GM12801 (cell line): ENCODE results near the gene C17orf113.

ENCODE experiments used
- TF ChIP-seq, protein P1 (sequence below): IDR thresholded peaks from one replicate; pipeline ENCODE4 v1.5.1; 2011; ENCODE audit warnings: control low read depth; ENCODE audit not compliant: insufficient read length; ENCODE audit errors: extremely low read depth

The C17orf113 gene

GRCh38 chr17:42067371-42068091, 17.1 kb upstream of the C17orf113 start:
- TF ChIP-seq, protein P1, sequence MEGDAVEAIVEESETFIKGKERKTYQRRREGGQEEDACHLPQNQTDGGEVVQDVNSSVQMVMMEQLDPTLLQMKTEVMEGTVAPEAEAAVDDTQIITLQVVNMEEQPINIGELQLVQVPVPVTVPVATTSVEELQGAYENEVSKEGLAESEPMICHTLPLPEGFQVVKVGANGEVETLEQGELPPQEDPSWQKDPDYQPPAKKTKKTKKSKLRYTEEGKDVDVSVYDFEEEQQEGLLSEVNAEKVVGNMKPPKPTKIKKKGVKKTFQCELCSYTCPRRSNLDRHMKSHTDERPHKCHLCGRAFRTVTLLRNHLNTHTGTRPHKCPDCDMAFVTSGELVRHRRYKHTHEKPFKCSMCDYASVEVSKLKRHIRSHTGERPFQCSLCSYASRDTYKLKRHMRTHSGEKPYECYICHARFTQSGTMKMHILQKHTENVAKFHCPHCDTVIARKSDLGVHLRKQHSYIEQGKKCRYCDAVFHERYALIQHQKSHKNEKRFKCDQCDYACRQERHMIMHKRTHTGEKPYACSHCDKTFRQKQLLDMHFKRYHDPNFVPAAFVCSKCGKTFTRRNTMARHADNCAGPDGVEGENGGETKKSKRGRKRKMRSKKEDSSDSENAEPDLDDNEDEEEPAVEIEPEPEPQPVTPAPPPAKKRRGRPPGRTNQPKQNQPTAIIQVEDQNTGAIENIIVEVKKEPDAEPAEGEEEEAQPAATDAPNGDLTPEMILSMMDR = no peak

DNA sequence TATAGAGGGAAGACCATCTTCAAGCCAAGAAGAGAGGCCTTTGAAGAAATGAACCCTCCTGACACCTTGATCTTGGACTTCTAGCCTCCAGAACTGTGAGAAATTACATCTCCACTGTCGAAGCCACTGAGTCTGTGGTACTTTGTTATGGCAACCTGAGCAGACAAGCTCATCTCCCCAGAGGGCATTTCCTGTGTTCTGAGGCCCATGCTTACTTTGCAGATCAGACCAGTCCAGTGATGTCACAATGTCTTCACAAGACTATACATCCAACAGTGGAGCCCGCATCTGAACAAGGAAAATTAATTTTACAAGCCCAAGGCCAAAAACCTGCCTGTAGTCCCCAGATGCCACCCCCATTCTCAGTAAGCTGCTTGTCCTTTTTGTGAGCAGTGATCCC, 14.8 kb upstream of the C17orf113 start:
- TF ChIP-seq, protein P1 = no peak

DNA sequence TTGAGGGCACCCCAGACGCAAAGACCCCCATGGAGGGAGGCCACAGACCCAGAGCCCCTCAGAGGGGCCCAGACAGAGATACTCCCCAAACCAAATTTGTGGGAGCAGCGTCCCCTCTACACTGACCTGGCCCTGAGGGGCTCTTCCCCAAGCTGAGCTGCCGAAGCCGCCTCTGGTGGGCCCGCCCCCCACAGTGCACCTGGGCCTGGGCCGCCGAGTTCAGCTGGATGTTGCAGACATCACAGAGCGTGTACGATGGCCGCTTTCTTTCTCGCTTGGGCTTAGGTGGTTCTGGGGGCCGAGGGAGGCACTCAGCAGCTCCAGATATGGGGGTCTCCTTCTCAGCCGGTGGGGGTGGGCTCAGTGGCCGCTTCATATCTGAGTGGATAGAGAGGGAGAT, 12.3 kb upstream of the C17orf113 start:
- TF ChIP-seq, protein P1 = no peak

DNA sequence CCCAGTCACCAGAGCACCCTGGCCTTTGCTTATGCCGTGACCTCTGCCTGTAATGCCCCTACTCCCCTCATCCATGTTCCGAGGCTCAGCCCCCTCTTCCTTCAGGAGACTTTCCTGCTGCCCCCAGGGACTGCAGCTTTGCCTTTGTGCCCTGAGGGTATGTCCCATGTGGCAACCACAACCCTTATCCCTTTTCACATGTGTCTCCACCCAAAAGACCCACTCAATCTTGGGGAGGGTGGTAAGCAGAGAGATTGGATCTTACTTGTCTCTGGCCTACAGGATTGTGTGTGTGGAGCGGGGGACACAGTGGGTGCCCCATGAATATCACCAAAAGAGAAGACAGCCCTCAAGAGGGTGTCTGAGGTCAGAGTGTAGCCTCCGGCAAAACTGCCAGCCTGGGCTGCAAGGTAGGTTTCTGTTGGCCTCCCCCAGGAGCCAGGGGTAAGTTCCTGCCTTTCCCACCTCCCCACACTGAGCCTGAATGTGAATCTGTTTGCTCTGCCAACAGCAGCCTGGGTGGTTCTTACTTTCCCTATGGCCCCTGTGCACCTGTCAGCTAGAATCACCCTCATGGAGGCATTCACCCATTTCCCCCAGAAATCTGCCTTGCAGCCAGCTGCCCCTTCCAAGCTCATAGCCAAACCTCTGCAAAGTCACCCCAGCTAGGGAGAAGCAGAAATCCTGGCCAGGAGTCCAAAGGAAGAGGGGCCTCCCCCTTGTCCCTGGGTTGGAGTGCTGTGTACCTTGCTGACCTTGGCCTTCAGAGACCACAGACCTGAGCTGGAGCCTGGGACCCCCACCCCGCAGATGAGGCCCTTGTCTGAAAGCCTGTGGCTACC, 11.5 kb upstream of the C17orf113 start:
- TF ChIP-seq, protein P1 = no peak

DNA sequence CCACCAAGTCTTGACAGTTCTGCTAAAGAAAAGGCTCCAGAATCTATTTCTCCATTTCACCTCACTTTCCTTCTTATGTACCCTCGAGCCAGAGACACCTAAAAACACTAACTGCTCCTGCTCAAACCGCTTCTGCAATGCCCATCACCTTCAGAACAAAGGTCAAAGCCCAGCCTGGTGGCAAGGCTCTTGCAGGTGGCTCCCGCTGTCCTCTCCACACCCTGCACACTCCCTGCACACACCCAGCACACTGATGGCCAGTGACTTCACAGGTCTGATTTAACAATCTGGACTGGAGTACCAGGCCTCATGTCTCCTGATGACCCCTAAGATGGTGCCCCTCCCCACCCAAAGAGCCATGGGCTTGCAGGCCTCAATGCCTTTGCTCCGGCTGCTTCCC, 9.8 kb upstream of the C17orf113 start:
- TF ChIP-seq, protein P1 = no peak

- TF ChIP-seq, protein P1 = no peak
Measured at GRCh38 chr17:42059815-42060214, 9.4 kb upstream of the C17orf113 start.

DNA sequence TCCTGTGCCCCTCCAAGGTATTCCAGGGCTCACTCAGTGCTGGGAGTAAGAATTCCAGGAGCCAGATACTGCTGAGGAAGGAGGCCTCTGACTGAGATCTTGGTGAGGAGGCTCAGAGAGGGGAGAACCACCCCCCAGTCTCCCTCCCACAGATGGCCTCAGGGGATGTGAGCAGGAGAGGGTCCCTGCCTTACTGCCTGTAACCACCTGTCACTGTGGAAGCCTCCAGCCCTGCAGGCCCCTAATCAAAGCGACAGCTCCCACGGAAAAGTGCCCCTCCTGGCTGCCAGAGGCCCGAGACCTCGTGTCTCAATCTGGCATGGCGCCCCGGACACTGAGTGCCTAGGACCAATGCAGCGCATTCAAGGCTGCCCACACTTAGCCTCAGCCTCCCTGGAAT, 7.7 kb upstream of the C17orf113 start:
- TF ChIP-seq, protein P1 = no peak
